Caco-2 (cell line): ENCODE measurements around the gene FGF23. TPM values are rescaled to one million over a fixed set of nuclear protein-coding genes. Genes with fewer than 3 reads are reported as not detected.

ENCODE experiments used
- BruUV-seq: library from RNA; stranded (reverse); fragments of 400-500 nt; replicated peaks from 2 replicates; lab custom pipeline; 2021; lab: Mats Ljungman, UMichigan
- CTCF ChIA-PET: fragments of 300-600 bp; sonication (Branson Sonifier 250); formaldehyde crosslinking; loops from one replicate; lab custom pipeline; 2022; ENCODE audit warnings: antibody characterized with exemption; lab: Charles Lee
- POLR2A ChIA-PET: fragments of 300-600 bp; sonication (Branson Sonifier 250); formaldehyde crosslinking; loops from one replicate; lab custom pipeline; 2022; ENCODE audit warnings: antibody characterized with exemption; lab: Charles Lee
- DNase-seq, 2 experiments: peaks; one replicate each; pipeline versions ENCODE4 v3.0.0 to v3.0.0-alpha.2; 2020 to 2022
- H3K27me3 ChIP-seq: replicated peaks from 2 replicates; pipeline ENCODE4 v1.6.0; 2011; ENCODE audit warnings: low read length; ENCODE audit not compliant: control insufficient read depth, insufficient read depth
- H3K36me3 ChIP-seq: 2 replicates; pipeline ENCODE4 v1.5.1; 2011; ENCODE audit warnings: low read length; ENCODE audit not compliant: control insufficient read depth, insufficient read depth
- H3K4me1 ChIP-seq: fragments of 250-450 bp; sonication (Bioruptor Pico); 2 replicates; pipeline ENCODE4 v1.5.1; 2020; ENCODE audit warnings: mild to moderate bottlenecking
- H3K4me3 ChIP-seq: 2 replicates; pipeline ENCODE4 v1.5.1; 2011; ENCODE audit warnings: low read depth, mild to moderate bottlenecking, control low read depth, low read length
- H3K9me3 ChIP-seq: fragments of 250-450 bp; sonication (Bioruptor Pico); 2 replicates; pipeline ENCODE4 v1.5.1; 2020; ENCODE audit warnings: mild to moderate bottlenecking, moderate library complexity
- H3K27ac Mint-ChIP-seq: one replicate; pipeline ENCODE4 v1.8.0; 2022; ENCODE audit warnings: mixed read lengths; ENCODE audit not compliant: unreplicated experiment
- H3K27me3 Mint-ChIP-seq: one replicate; pipeline ENCODE4 v1.8.0; 2022; ENCODE audit warnings: mixed read lengths; ENCODE audit not compliant: insufficient read depth, unreplicated experiment
- H3K36me3 Mint-ChIP-seq: one replicate; pipeline ENCODE4 v1.8.0; 2022; ENCODE audit warnings: mild to moderate bottlenecking, mixed read lengths; ENCODE audit not compliant: insufficient read depth, unreplicated experiment
- H3K4me1 Mint-ChIP-seq: one replicate; pipeline ENCODE4 v1.8.0; 2022; ENCODE audit warnings: low read depth, mixed read lengths; ENCODE audit not compliant: unreplicated experiment
- H3K4me3 Mint-ChIP-seq: one replicate; pipeline ENCODE4 v1.8.0; 2022; ENCODE audit warnings: mild to moderate bottlenecking, moderate library complexity, mixed read lengths; ENCODE audit not compliant: unreplicated experiment
- H3K9me3 Mint-ChIP-seq: one replicate; pipeline ENCODE4 v1.8.0; 2022; ENCODE audit warnings: mixed read lengths; ENCODE audit not compliant: unreplicated experiment
- intact Hi-C: fragments of 100-400 bp; cut with micrococcal nuclease; formaldehyde crosslinking; loops from one replicate; pipeline ENCODE4 v1.10.0; 2022; ENCODE audit not compliant: unreplicated experiment
- total RNA-seq: library from RNA; stranded (reverse); gene quantifications from 2 replicates; pipeline ENCODE4 v1.2.3, GENCODE V29; 2022
- TF ChIP-seq, protein P1 (sequence below), 2 experiments: fragments of 200-600 bp in 1 of 2; IDR thresholded peaks; 1 replicate in 1 of 2; 2 replicates in 1 of 2; pipeline versions ENCODE4 v1.5.1 to v1.8.0; 2011 to 2022; ENCODE audit warnings: antibody characterized with exemption in 1 of 2, control low read depth in 1 of 2, inconsistent platforms in 1 of 2, low read depth in 1 of 2, low read length in 1 of 2, mild to moderate bottlenecking in 1 of 2, moderate library complexity in 1 of 2; ENCODE audit not compliant: insufficient read depth in 1 of 2, severe bottlenecking in 1 of 2, unreplicated experiment in 1 of 2

The FGF23 gene
- total RNA-seq, 1 experiment from 2014 or later, result not detected

DNA sequence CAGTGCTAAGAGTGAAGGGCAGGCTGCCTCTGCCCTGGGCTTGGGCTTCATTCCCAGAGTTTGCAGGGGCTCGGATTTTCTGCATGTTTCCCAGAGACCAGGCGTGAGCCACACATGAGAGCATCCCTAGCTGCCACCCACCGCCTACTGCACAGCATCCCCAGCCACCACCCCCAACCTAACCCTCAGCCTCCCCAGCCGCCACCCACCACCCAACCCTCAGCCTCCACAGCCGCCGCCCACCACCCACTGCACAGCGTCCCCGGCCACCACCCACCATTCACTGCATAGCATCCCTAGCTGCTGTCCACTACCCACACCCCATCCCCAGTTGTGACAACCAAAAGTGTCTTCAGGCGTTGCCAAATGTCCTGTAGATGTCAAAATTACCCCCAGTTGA, 43.5 kb upstream of the FGF23 start:
- Histone ChIP-seq H3K36me3 (no peaks in the 10 kb centered on the region), H3K27me3 (0 out of 2 replicates have a peak, but pooled peaks cover 1% of the 10 kb centered on the region), H3K4me3 (no peak overlapping the region), H3K9me3 (no peaks in the 10 kb centered on the region), H3K4me1 (no peaks in the 10 kb centered on the region)
- BruUV-seq, result no TSS peak
- Mint-ChIP-seq H3K27me3 (peaks cover 17% of the 10 kb centered on the region), H3K36me3 (no peaks in the 10 kb centered on the region), H3K27ac (no peak overlapping the region), H3K9me3 (no peaks in the 10 kb centered on the region), H3K4me1 (no peaks in the 10 kb centered on the region), H3K4me3 (no peak overlapping the region)
- DNase-seq, result no peak
- ChIA-PET POLR2A (no interaction called here), CTCF (interaction anchor here (0.5 to 1.3 kb wide), 3 partner anchors 9 to 106 kb away, joined by 4 to 7 read pairs (median 7); no protein-coding TSS in a partner anchor)
- intact Hi-C loops, result no loop called here
- TF ChIP-seq, protein P1, sequence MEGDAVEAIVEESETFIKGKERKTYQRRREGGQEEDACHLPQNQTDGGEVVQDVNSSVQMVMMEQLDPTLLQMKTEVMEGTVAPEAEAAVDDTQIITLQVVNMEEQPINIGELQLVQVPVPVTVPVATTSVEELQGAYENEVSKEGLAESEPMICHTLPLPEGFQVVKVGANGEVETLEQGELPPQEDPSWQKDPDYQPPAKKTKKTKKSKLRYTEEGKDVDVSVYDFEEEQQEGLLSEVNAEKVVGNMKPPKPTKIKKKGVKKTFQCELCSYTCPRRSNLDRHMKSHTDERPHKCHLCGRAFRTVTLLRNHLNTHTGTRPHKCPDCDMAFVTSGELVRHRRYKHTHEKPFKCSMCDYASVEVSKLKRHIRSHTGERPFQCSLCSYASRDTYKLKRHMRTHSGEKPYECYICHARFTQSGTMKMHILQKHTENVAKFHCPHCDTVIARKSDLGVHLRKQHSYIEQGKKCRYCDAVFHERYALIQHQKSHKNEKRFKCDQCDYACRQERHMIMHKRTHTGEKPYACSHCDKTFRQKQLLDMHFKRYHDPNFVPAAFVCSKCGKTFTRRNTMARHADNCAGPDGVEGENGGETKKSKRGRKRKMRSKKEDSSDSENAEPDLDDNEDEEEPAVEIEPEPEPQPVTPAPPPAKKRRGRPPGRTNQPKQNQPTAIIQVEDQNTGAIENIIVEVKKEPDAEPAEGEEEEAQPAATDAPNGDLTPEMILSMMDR (IDR thresholded peaks at IDR 0.05; ENCODE audit: insufficient read depth in 1 of 2, low read depth in 1 of 2, low read length in 1 of 2, severe bottlenecking in 1 of 2, unreplicated experiment in 1 of 2), result no peak

DNA sequence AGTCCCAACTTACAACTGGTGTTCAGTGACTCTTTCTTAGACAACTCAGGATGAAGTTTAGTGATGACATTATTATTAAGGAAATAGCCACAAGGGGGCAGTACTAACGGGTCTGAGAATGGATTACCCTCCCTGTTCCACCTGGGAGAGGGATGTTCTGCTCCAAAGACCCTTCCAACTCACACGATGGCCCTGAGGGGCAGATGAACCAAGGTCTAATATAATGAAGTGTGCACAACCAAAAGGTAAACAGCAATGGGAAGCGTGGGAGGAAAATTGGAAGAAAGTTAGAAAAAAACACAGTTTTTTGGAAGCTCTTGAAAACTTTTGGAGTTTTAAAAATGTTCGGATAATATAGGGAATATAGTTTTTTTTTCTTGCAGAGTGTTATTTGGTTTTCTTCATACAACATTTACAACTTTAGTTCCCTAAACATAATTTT, 42.1 kb upstream of the FGF23 start:
- TF ChIP-seq, protein P1 (IDR thresholded peaks at IDR 0.05; ENCODE audit: insufficient read depth in 1 of 2, low read depth in 1 of 2, low read length in 1 of 2, severe bottlenecking in 1 of 2, unreplicated experiment in 1 of 2), result peak; percentile 70 to 93
- Mint-ChIP-seq H3K36me3 (no peaks in the 10 kb centered on the region), H3K27ac (no peak overlapping the region), H3K4me3 (no peak overlapping the region), H3K9me3 (no peaks in the 10 kb centered on the region), H3K4me1 (no peaks in the 10 kb centered on the region), H3K27me3 (peaks cover 18% of the 10 kb centered on the region)
- Histone ChIP-seq H3K4me3 (no peak overlapping the region), H3K27me3 (peaks cover 1% of the 10 kb centered on the region; the same call in 1 of the 2 replicates), H3K9me3 (no peaks in the 10 kb centered on the region), H3K4me1 (no peaks in the 10 kb centered on the region), H3K36me3 (no peaks in the 10 kb centered on the region)
- intact Hi-C loops, result loop anchor here (2.0 kb wide), 1 partner anchor 105 kb away; no protein-coding TSS in a partner anchor
- CTCF ChIA-PET, result interaction anchor here (1.3 kb wide), 1 partner anchor 11 kb away, joined by 7 read pairs; no protein-coding TSS in a partner anchor
- DNase-seq, result peak in 1 of 2 experiments; percentile 74
- no TSS peak for BruUV-seq
- POLR2A ChIA-PET, result no interaction called here

DNA sequence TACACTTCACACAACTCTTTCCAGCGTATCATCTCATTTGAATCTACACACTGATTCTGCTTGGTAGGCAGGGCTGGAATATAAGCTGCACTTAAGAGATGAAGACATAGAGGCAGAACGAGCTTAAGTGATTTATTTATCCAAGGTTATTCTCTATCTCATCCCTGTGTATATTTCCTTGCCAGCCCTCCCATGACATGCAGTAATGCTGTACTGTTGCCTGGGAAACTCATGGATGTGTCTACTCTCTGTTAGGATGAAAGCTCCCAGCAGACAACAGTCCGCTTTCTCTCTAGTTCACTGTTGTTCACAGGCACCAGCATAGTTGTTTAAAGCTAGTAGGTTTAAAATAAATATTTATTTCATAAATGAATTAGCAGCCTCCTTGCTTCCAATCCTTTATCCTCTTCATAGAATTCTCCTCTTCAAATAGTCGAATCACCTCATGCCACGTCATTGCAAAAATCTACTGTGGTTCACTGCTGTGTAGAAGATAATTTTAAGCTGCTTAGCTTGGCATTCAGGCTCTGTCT, 40.7 kb upstream of the FGF23 start:
- Mint-ChIP-seq H3K4me3 (no peak overlapping the region), H3K27me3 (peaks cover 20% of the 10 kb centered on the region), H3K9me3 (no peaks in the 10 kb centered on the region), H3K27ac (no peak overlapping the region), H3K36me3 (no peaks in the 10 kb centered on the region), H3K4me1 (no peaks in the 10 kb centered on the region)
- Histone ChIP-seq H3K4me1 (0 out of 2 replicates have a peak, but pooled peaks cover 4% of the 10 kb centered on the region), H3K27me3 (peaks cover 1% of the 10 kb centered on the region), H3K9me3 (no peaks in the 10 kb centered on the region), H3K4me3 (no peak overlapping the region), H3K36me3 (no peaks in the 10 kb centered on the region)
- BruUV-seq, result no TSS peak
- no peak for DNase-seq
- ChIA-PET POLR2A (no interaction called here), CTCF (interaction anchor here (0.6 to 1.0 kb wide), 2 partner anchors 37 to 1295 kb away, joined by 3 to 5 read pairs; no protein-coding TSS in a partner anchor)
- TF ChIP-seq, protein P1 (IDR thresholded peaks at IDR 0.05; ENCODE audit: insufficient read depth in 1 of 2, low read depth in 1 of 2, low read length in 1 of 2, severe bottlenecking in 1 of 2, unreplicated experiment in 1 of 2), result no peak
- intact Hi-C loops, result loop anchor here (2.0 kb wide), 1 partner anchor 107 kb away; no protein-coding TSS in a partner anchor
